ELR (cell line): ENCODE data around the gene CBFB.
A peak's percentile ranks its signal among the peaks of the same experiment; 100 is the strongest.
"Not testable (repeated sequence)": the region's sequence is repeated elsewhere in the genome, so short reads cannot be mapped to it uniquely, and the experiment has no call there.

Experiments
- DNase-seq: peaks from one replicate; pipeline ENCODE4 v3.0.0-alpha.2; 2015; ENCODE audit warnings: low read depth

The CBFB gene

GRCh38 chr16:67098599-67098998 is 69.7 kb downstream of the CBFB start:
- DNase-seq = no peak

DNA sequence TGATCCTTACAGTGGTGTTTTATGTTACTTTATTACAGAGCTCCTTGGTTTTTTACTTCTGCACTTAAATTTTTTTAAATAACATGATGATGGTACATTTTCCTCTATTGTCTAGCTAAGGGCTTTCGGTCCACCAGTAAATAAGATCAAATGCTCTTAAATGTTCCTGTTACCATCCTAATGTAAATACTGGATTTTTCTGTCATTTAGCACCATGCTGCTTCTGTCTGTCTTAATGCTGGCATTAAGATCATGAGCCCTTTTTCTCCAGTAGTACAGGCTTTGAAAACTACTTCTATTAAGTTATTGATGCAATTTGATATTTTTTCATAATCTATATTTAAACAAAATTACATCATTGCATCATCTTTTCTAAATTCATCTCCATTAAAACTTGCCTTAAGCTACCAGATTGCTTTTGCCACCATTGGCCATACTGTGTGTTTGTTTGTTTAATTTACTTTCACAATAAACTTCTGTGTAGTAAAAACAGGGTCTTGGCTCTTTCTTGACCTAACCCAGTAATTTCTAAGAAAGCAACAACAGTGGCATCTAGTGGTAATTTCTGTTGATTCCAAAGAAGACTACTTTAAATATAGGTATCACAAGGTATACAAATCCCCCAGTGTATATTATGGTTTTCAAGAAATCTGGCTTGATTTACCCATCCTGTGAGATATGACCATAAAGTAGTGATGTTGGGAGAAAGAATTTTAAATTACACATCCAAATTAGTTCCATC is 71.8 kb downstream of the CBFB start:
- DNase-seq = peak; percentile 59

DNA sequence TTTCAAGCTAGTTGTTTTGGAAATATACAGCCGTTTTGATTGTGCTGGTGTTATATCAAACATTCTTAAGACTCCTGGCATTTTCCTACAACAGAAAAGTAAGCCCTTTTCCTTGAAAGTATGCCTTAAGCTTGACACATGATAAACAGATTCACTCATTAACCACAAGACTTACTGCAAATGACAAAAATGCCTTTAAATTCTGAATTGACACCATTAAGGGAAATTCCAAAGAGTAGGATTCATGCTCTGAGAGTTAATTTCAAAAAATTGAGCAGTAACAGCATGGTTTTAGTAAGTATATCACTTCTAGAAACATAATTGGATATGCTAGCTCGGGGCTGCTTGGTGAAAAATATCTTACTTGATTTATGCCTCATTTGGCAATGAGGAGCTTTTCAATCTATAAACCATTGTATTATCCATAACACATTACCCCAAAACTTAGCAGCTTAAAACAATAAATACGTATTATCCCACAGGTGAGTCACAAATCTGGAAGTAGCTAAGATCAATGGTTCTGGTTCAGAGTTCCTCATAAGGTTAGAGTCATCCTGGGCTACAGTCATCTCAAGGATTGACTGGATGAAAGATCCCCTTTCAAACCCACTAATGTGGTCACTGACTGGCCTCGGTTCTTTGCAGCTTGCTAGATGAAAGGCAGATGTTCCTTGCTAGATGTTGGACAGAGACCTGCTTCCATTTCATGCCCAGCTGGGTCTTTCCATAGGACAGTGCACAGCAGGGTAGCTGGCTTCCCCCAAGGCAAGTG is 72.5 kb downstream of the CBFB start:
- peak; percentile 78 for DNase-seq

GRCh38 chr16:67104061-67104460 is 75.1 kb downstream of the CBFB start:
- peak; percentile 73 for DNase-seq

GRCh38 chr16:67104845-67105244 is 75.9 kb downstream of the CBFB start:
- no peak for DNase-seq

GRCh38 chr16:67105246-67105645 is 76.3 kb downstream of the CBFB start:
- DNase-seq = no peak

DNA sequence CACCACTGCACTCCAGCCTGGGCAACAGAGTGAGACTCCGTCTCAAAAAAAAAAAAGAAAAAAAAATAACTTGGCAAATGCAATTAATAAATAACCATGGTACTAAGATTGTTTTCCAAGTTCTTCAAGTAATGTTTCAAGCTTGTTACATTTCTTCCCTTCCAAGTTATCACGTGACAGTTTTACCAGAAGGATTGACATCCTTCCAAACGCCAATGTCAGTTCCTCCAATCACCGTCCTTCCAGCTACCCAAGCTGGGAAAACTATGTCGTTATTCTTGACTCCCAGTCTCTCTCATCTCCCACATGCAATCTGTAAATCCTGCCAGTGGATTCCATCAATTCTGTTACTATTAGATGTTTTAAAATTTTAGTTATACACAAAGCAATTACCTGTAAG is 76.9 kb downstream of the CBFB start:
- DNase-seq = no peak

GRCh38 chr16:67108489-67108888 is 79.5 kb downstream of the CBFB start:
- no peak for DNase-seq

- DNase-seq = no peak
Measured at GRCh38 chr16:67108931-67109406, 80.0 kb downstream of the CBFB start.

GRCh38 chr16:67109407-67110135 is 80.6 kb downstream of the CBFB start, which contains the start of gene PHAF1:
Gene PHAF1 (plus strand): TSS chr16:67109941. CDS start chr16:67110176, 235 bp downstream.
- peak; percentile 91 for DNase-seq

- DNase-seq = no peak
Measured at GRCh38 chr16:67111951-67112444, 83.0 kb downstream of the CBFB start.

DNA sequence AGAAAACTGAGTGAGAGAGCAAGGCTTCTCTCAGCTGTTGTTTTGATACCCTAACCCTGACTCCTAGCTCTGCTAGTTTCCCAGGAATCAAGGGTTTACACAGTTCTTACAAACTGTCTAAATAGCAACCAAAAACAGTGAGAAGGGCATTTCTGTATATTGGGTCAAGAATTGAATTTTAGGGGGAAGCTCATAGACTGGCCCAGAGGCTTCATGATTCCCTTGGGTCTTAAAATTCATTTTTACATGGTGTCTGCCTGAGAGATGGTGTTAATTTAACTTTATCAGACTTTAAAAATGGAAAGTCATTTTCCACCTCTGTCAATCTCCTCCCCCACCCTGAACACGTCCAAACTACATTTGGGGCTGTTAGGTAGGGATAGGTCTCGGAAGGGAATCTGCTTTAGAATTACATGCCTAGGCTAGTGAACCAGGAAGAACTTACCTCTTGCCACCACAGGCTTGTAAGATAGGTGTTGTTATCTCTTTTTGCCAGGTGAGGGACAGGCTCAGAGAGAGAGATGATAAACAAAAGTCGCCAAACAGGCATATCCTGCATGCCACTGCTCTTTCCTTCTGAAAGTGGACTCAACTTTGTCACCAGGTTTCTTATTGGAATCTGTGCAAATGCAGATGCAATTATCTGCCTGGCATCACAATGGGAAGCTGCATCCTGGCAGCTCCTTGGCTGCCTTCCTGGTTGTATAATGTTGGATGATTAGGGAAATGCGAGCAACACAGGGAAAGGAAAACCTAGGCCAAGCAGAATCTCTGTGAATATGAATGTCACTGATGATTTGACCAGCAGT is 83.8 kb downstream of the CBFB start:
- no peak for DNase-seq

DNA sequence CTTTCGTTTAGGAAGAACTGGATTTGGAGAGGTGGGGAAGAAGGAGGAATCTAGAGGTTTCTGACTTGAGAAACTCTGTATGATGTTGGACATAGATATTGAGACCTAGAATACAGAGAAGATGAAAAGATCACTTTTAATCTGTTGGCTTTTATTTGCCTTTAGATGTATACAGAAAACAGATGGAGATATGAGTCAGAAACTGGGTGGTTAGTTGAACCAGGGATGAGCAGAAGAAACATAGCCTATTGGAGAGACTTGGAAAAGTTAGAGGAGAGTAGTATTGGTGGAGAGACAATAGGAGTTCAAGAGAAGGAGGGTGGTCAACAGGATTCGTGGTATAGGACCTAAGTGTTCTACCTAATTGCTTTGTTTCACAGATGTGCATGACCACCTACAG is 85.8 kb downstream of the CBFB start:
- peak; percentile 71 for DNase-seq

DNA sequence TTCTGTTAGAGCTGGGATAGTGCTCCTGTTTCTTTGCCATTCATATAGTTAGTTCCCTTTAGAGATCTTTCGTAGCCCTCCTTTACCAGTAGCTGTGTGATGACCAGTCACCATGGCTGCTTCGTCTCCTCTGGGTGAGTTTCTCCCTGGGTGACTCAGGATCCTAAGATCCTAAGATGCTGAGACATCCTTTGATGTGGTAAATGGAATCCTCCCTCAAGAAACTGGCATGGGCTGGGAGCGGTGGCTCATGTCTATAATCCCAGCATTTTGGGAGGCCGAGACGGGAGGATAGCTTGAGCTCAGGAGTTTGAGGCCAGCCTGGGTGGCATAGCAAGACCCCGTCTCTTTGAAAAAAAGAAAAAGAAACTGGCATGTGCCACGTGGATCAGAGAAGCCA is 86.7 kb downstream of the CBFB start:
- DNase-seq = peak; percentile 99

- no peak for DNase-seq
Measured at GRCh38 chr16:67116388-67117311, 87.7 kb downstream of the CBFB start.

- DNase-seq = no peak
Measured at GRCh38 chr16:67117716-67118115, 88.8 kb downstream of the CBFB start.

DNA sequence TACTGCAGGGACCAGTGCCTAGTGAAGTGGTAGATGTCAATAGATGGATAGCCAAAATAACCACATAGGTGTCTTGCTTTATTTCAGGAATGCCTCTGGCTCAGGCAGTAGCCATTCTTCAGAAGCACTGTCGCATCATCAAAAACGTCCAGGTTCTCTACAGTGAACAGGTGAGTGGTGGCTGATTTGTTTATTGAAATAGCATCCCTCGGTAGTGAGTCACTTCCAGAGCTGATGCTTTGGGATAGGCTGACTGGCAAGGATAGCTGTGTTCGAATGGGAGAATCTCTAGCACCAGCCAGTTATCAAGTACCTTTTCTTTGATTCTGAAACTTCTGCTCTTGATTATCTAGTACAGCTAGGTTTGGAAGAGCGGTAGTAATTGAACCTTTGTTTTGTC is 91.1 kb downstream of the CBFB start:
- peak; percentile 43 for DNase-seq

- DNase-seq = not testable (repeated sequence)
Measured at GRCh38 chr16:67122799-67123198, 93.8 kb downstream of the CBFB start.

DNA sequence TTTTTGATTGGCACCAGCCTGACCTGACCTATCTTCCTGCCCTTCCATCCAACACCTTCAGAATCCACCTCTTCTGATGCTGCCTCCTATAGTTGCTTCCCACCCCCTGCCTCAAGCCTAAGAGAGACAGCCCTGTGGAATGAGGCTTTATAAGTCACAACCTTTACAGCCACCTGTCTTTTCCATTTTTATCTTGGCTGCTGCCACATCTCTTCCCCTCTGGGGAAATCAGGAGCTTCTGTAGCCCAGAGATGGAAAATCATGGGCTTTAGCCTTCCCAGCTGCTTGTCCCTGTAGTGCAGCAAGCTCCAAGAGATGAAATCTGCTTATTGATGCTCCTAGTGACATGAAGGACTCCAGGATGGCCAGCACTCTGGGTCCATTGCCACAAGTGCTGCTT is 99.5 kb downstream of the CBFB start:
- DNase-seq = no peak

GRCh38 chr16:67128887-67129286 is 99.9 kb downstream of the CBFB start:
- DNase-seq = no peak
